SIG-M5 treated with dmso at 0.1 percent for 504 hours (cell line): Measurements from ENCODE around the gene CRMP1.

Experiments
- DNase-seq: peaks from one replicate; lab custom pipeline; 2025; ENCODE audit not compliant: unreplicated experiment; lab: John Stamatoyannopoulos, UW

CRMP1 gene

DNA sequence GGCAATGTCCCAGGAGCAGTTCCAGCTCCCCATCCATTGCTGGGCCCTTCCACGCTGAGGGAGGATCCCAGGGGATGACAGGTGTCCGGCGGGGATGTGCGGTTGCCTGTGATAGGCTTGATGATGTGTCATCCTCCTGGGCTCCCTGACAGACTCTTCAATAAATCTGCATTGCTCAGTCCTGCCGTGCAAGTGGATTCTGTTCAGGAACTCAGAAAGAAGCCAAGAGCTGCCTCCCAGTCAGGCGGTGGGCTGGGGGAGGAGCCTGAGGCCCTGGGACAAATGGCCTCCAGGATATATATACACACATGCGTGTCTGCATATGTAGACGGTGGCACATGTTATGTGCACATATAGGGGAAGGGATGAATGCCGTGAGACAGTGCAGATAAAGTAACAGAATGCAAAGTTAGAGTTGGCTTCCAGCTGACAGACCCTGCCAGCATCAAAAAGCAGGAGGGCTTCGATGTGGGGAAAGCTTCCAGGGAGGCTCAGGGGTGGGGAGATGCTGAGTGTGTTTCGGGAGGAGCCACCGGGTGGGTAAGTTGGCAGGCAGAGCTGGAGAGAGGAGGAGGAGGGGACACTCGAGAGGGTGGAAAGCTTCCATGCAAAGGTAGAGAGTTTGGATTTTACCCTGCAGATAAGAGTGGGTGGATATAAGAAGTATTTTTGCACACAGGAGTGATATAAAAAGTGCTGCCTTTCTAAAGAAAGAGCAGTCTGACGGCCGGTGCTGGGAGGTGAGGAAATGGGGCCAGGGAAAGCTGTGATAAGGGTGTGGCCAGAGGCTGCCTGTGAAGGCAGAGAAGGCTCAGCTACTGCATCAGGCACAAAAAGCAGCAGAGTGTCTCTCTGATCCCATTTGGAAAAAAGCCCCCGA lies 28.5 kb upstream of the CRMP1 start:
- DNase-seq: no peak

DNA sequence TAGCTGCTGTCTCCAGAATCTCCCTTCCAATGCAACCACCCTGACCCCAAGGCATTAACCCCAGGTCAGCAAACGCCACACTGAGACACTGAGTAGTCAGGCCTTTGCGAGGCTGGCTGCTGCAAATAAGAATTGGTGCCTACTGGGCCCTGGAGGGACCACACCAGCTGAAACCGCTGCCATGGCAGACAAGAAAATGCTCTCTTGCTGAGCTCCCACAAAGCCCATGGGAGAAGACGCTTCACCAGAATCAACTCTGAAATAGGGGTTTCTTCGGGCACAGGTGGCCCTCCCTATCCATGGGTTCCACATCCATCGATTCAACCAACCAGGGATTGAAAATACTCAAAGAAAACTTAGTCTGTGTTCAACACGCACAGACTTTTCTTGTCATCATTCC lies 26.7 kb upstream of the CRMP1 start:
- DNase-seq: no peak

DNA sequence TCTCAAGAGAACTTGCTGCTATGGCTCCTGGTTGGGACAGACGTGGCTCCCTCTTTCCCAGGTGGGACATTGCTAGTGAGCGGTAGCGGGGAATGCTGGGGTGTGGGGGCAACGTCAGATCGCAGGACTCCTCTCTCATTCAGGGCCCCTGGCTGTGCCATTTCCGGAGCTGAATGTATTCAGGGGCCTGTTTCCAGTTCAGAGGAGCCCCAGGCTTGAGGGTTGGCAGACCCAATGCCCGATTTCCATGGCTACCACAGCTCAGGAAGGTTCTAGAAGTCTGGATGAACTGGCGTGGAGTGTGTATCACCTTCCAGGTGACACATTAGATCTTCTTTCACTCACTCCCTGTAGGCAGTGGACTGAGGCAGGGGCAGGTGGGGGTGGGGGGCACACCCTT lies 26.2 kb upstream of the CRMP1 start:
- no peak for DNase-seq

DNA sequence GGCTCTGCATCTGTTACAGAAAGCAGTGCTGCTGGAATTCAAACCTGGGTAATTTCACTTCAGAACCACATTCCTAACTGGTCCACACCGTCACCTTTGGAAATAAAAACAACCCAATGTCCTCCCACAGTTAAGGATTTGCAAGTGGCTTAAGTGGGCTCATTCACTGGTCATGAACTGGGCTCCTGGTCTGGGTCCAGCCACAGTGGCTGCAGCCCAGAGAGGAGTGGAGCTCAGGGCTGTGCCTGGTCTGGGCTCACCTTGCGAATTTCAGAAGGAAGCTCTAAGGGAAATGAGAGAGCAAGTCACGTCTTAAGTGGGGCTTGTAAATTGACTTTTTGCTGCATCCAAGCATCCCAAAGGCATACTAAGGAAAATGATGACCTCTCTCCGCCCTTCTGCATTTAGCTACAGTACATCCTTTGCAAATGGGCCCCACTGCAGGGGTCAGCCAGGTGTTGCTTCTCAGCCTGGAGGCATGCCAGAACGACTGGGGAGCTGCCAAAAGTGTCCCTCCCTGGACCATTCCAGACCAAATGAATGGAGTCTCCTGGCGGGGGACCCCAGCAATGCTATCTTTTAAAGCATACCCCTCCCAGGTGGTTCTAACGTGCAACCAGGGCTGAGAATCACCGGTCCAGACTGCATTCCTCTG lies 25.6 kb upstream of the CRMP1 start:
- DNase-seq: no peak

DNA sequence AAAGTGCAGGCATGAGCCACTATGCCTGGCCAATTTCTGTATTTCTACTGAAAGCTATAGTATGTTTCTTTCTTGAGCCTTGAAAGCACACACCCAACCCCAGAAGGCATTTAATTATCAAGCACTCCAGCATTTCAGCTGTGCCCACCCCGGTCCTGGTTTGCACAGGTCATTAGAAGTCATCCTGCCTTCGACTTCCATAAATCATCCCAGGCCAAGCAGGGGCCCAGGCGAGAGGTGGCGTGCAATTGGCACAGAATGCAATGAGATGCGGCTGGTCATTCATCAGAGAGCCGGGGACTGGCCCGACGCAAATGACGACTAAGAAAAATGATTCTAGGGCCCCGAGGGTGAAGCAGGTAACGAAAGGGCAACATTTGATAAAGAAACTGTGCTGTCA lies 24.8 kb upstream of the CRMP1 start:
- no peak for DNase-seq

DNA sequence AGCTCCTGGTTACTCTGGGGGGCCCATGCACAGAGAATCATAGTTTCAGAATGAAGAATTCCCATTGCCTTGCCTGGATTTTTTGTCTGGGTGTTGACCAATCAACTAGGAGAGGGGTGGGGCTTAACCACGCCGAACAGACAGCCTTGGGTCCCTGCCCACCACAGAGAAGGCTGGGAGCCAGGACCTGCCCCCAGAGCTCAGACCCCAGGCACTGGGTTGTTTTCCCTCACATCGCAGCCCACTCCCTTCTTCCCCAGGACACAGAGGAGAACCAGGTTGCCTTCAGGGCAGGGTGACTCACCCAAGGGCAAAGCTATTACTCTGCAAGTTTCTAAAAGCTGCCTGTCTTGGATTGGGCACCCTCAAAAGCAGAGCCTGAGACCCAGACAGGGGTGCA lies 23.3 kb upstream of the CRMP1 start:
- DNase-seq: no peak

DNA sequence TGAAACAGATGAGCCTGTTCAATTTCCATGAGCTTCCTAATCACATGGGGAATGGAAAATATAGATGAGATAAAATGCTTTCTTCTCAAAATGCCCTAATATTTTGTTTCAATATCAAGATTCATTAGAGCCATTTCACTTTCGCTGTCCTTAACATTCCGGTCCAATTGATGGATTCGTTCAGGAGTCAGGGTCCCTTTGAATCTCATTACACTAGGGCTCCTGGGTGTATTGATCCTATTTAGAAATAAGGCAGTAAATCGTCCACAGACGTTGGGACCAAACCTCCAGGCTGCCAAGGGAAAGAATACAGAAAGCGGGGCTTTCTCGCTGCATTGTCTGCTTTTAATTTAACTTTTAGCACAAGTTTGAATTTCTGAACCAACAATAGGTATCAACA lies 20.6 kb upstream of the CRMP1 start:
- DNase-seq: no peak

DNA sequence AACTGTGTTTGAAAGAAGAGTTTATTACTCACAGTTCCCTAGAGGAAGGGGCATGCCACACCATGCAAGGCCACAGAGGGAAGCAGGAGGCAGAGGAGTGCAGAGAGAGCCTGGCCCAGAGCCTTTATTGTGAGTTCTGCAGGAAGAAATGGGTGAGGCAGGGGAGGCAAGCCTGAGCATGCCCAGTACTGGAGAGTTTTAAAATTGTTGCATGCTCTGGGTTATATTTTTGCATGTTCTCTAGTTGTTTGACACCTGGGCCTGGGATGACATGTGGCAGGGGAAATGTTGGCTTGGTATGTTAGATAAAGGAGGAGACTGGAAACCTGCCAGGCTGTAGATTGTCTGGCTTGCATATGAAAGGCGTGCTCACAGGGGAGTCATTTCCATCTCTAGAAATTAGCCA lies 19.7 kb upstream of the CRMP1 start:
- DNase-seq: no peak

DNA sequence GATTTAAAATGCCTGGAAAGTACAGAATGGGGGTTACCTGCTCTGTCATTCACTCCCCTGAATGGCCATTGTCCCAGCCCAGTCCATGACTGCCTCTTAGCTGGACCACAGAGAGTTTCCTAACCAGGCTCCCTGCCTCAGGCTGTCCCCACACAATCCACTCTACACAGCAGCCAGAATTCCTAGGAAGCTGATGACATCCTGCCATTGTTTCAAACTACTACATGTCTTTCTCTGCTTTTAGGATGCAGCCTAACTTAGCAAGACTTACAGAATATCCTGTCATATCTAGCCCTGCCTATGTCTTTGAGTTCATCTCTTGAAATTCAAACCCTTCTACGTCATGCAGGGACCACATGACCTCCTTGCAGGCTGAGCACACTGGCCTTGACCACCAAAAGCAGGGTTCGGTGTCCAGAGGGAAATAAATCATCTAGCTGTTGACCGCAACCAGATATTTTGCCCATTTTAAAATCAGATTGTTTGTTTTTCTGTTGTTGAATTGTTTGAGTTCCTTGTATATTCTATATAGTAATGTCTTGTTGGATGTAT lies 16.1 kb upstream of the CRMP1 start:
- DNase-seq: no peak

DNA sequence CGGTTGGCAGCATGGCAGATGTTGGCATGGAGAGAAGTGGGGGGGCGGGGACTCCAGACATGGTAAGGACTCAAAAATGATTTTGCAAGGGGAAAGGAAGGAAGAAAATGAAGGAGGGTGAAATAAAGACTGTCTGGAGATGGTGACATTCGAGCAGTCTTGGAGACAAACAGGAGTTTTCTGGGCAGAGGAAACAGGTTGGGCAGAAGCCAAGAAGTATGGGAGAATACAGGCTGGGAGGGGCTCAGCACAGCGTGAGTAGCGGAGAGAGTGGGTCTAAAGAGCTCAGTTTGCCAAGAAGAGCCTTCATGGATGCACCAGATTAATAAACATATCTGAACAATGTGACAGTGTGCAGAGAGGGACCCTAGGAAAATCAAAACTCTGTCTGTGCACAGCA lies 13.3 kb upstream of the CRMP1 start:
- DNase-seq: no peak

DNA sequence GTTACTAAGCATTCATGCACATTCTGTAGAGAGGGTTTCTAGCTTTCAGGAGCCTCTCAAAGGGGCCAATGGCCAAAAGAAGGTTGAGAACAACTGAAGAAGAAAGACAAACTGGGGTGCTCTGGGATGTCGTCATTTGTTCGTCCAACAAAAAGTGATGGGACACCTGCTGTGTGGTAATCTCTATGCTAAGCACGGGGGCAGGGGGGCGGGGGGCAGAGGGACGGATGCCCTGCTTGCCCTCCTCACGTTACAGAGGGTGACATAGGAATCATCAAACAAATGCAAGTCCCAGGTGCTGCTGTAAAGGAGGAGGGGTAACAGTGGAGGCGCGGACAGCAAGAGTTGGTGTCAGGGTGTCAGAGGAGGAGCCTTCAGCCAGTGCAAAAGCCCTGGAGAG lies 12.8 kb upstream of the CRMP1 start:
- DNase-seq: no peak

DNA sequence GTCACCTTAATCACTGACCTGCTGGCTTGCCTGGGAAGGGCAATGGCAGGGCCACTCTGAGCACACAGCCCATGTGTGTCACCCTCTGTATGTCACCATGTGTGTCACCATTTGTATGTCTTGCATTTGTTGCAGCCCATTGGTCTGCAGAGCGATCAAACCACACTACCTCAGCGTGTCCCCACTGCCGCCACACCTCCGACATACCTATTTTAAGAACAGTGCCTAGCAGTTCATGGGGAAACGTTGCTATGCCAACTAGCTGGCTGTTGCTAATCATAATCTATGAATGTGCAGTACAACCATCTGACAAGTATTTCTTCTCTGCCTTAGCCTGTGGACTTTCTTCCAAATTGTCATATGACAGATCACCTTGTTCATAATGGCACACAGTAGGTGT lies 8.0 kb upstream of the CRMP1 start:
- no peak for DNase-seq

DNA sequence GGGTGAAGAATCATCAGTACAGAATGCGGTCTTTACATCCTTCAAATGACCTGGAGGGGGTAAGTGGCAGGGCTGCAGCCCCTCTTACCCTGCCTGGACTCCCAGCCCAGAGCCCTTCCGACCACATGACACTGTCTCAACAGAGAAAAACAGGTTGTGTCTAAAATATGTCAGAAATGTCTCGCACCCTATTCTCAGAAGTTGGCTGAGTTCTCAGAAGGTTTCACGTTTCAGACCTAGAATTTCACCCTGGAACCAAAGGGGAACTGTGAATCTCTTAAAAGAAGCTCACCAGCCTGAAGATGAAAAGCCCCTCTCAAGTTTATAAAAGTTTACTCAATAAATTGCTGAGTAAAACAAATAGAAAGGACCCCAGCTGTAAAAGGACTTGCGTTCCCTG lies 7.0 kb upstream of the CRMP1 start:
- no peak for DNase-seq

DNA sequence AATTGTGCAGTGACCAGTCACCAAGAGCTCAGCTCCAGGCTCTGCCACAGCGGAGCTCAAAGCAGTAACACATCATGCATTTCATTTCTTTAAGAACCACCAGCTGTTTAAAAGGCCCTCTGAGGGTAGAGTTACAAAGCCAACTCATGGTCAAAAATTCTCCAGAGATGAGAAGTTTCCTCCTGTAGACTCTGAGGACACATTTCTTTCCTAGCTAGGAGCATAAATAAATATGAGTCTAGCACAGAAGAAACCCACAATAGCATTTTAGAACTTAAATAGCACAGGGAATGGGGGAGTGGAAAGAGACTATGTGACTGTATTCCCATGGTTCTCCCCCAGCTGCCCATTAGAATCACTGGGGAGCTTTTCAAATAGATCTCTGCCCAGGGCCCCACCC lies 6.5 kb upstream of the CRMP1 start:
- no peak for DNase-seq

DNA sequence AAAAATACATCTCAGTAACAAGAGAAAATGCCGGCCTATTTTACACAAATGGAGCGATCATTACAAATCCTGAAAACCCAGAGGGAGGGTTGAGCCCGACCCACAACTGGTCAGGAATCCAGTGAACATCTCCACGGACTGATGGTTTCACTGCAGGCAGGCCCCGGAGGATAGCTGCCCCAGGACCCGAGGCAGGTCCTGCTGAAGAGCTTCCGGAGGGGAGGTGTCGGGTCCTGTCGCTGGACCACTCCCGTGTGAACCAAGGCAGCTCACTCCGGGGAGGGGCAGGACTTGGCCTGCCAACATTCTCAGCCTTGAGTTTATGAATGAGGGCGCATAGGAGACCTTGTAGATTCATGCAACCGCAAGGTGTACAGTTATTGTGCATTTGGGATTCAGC lies 4.8 kb upstream of the CRMP1 start:
- DNase-seq: no peak

DNA sequence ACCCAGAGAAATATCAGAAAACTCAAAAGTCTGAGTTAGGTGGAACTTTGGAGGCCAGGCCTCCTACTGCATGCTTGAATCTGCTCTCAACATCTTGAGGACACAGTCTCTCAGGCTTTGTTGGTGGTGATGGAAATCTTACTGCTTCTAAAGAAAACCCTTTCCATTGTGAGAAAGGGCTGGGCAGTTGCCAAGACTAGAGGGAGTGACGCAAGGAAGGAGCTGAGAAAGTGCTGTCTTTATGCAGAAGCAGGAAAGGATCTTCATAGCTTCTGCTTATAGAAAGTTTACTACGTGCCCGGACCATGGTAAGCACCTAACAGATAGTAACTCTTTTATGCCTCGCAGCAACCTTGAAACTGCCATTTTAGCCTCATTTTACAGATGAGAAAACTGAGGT lies 2.4 kb upstream of the CRMP1 start:
- DNase-seq: no peak

DNA sequence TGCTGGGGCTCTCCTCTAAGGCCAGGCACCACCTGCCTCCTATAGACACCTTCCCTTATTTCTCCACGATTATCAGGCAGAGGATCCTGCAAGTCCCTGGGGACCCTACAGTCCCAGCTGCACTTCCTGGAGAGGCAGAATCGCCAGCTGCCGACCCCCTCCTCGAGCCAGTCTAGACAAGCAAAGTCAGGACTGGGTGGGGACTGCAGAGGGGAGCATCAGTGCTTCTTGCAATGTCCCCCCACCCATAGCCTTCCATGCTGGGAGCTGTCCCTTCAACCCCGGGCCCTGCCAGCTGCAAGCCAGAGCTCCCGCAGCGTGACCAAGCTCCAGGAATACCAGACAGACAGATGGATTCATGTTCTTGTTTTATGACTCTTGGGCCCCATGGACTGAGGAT lies 1.4 kb upstream of the CRMP1 start:
- no peak for DNase-seq

DNA sequence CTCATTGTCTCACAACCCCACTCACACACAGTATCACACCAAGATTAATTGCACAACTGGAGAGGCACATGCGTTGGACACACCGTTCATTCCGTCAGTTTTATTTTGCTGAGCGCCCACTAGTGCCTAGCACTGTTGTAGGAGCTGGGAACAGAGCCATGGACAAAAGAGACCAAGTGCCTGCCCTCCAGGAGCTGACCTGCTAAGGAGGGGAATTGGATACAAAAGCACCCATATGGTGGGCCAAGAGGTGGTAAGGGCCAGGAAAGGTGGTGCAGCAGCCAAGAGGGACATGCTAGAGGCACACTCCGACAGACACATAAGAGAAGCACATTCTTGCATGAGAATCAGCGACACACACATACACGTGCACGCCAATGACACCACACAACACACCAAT lies 705 bp upstream of the CRMP1 start:
- DNase-seq: no peak

DNA sequence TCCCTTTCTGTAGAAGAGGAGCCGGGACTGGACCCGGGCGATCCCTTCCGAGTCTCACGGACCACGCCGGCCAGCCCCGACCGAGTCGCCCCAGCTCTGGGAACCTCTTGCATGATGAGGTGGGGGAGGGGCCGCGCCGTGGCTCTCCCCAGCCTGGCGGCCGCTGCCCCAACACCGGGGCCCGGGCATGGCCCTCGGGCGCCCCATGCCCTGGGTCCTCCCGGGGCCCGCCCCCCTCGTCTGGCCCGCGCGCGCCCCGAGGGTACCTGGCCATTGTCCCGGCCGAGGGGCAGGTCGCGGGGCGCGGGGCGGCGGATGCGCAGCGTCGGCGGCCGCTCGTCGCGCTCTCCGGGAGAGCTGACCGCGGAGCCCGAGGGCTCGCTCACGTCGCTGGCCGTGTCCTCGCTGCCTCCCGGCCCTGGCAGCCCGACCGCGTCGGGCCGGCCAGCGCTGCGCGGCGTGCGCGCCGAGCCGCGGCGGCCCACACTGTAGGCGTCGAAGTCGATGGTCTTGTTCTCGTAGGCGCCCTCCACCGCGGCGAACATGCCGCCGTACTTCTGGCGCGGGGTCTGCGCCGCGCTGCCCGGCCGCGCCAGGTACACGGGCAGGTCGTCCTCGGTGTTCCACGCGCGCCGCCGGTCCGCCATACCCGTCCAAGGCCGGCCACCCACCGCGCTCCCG lies 423 bp downstream of the CRMP1 start:
- DNase-seq: no peak

DNA sequence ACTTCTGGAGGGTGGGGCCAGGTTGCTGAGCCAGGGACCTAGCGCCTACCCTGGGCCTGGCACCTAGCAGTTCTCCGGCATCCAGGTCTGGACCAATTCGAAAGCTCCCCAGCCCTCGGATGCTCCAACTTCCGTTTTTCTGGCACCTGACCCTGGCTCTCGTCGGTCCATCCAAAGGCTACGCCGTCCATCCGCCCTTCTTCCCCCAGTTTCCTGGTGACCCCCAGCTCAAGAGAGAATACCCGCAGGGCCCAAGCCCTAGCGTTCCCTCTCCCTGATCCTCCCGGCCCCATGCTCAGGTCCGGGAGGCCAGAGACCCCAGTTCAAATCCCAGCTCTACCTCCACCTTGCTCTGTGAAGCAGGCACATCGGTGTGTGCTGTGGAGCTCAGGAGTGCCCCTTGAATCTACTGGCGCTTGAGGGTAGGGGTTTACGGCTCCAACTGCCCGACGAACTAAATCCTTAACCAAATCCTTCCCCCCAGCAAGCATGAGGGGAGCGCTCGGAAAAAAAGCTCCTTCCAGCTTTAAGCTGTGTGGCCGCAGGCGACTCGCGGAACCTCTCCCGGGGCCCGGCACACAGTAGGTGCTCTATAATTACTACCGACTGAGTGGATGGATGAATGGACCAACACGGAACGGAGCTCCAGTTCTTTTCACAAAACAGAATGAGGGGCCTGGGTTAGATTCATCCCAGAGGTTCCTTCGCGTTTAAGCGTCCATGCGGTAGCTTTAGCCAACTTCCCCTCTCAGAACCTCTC lies 1.1 kb downstream of the CRMP1 start:
- no peak for DNase-seq

DNA sequence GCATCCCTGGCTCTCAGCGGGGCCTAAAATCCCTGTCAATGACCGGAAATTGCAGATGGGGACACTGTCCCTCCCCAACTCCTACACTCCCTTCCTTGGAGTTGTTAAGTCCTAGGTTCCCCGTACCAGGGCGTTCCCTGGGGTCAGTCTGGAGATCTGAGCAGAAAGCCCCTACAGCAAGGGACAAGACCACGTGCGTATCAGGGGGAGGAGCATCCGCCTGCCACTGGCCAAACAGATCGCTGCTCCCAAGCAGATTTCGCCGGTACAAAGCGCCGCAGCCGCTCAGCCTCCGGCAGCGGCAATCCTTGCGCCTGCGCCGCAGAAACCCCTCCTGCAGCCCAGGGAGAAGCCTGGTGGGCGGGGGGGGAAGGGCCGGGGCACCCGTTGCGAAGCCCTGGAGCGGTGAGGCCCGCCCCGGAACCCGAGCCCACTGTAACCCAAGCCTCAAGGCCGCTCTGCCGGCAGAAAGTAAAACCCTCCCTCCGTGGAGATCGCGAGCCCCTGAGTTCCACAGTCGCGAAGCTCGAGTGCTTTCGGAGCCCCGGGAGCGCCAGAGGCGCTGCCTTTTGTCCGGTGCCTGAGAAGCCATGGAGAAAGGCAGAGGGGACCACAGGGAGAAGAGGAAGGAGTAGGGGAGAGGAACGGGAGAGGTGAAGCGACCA lies 2.7 kb downstream of the CRMP1 start:
- DNase-seq: no peak
